ENCODE data around the gene CROCC. TPM values are rescaled to one million over a fixed set of nuclear protein-coding genes. Genes with fewer than 3 reads are reported as not detected.

Gene CROCC
- total RNA-seq, 2 experiments from 2014 or later, result 36.3 to 54.1 TPM

DNA sequence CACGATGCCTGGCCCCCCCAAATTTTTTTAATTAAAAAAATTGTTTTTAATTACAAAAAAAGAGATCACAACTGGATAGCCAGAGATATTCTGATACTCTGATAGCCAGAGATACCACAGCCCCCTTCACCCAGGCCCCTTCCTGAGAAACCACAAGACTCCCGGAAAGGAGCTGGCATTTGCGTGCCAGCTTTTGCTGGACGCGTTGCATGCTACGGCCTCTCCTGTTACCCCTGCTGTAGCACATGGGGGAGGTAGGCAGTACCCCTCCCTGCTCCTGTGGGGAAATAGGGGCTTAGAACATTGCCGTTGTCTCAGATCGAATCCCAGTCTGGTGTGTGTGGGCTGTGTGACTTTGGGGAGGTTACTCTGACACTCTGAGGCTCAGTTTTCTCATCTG, 36.0 kb downstream of the CROCC start:
- TSS peak; percentile 41 for BruUV-seq (replicated peaks)

DNA sequence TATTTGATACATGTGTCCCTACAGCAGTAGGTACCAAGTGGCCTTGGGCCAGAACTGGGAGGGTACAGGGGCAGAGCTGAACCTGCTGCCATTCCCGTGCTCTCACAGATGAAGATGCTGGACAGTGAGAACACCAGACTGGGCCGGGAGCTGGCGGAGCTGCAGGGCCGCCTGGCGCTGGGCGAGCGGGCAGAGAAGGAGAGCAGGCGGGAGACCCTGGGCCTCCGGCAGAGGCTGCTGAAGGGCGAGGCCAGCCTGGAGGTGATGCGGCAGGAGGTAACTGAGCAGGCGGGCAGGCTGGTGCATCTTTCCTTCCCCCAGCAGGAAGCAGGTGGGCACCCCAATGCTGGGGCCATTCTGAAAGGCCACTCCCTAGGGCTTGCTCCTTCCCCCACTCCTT, 36.7 kb downstream of the CROCC start:
- no peak for TF ChIP-seq EZH2phosphoT487 (IDR thresholded peaks at IDR 0.05; ENCODE audit: borderline replicate concordance, low read depth, low read length)
- TF ChIP-seq, protein P1, sequence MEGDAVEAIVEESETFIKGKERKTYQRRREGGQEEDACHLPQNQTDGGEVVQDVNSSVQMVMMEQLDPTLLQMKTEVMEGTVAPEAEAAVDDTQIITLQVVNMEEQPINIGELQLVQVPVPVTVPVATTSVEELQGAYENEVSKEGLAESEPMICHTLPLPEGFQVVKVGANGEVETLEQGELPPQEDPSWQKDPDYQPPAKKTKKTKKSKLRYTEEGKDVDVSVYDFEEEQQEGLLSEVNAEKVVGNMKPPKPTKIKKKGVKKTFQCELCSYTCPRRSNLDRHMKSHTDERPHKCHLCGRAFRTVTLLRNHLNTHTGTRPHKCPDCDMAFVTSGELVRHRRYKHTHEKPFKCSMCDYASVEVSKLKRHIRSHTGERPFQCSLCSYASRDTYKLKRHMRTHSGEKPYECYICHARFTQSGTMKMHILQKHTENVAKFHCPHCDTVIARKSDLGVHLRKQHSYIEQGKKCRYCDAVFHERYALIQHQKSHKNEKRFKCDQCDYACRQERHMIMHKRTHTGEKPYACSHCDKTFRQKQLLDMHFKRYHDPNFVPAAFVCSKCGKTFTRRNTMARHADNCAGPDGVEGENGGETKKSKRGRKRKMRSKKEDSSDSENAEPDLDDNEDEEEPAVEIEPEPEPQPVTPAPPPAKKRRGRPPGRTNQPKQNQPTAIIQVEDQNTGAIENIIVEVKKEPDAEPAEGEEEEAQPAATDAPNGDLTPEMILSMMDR (conservative IDR thresholded peaks at IDR 0.05; ENCODE audit: low read length), result no peak
- CTCF ChIA-PET (ENCODE audit: unreplicated experiment), result no interaction called here
- BruUV-seq (replicated peaks), result no TSS peak
- Histone ChIP-seq H3K27ac (ENCODE audit: low read depth, low read length, poor library complexity, severe bottlenecking) (no peak overlapping the region), H3K36me3 (ENCODE audit: insufficient read depth, low read length) (peaks cover 24% of the 10 kb centered on the region), H3K9me2 (ENCODE audit: insufficient read depth, low read length) (no peaks in the 10 kb centered on the region), H3K4me1 (ENCODE audit: insufficient read depth, low read length, poor library complexity, severe bottlenecking) (peaks cover 4% of the 10 kb centered on the region), H3K4me2 (ENCODE audit: low read length) (no peak overlapping the region), H4K20me1 (ENCODE audit: insufficient read depth, low read length) (no peaks in the 10 kb centered on the region), H2AFZ (ENCODE audit: low read length) (no peak overlapping the region), H3K9me3 (ENCODE audit: low read length) (no peaks in the 10 kb centered on the region), H3K79me2 (ENCODE audit: insufficient read depth, low read depth, low read length) (no peaks in the 10 kb centered on the region), H3K4me3 (ENCODE audit: low read depth, low read length, poor library complexity, severe bottlenecking) (no peak overlapping the region)
- no peak for DNase-seq (ENCODE audit: low spot score)
- POLR2A ChIA-PET, result no interaction called here
- intact Hi-C loops (cut with micrococcal nuclease; ENCODE audit: unreplicated experiment), result no loop called here

More for the DNA sequence above, 36.0 kb downstream of the CROCC start:
- POLR2A ChIA-PET, result no interaction called here
- Histone ChIP-seq H2AFZ (ENCODE audit: low read length) (no peak overlapping the region), H3K36me3 (ENCODE audit: insufficient read depth, low read length) (peaks cover 24% of the 10 kb centered on the region), H3K4me3 (ENCODE audit: low read depth, low read length, poor library complexity, severe bottlenecking) (no peak overlapping the region), H3K79me2 (ENCODE audit: insufficient read depth, low read depth, low read length) (no peaks in the 10 kb centered on the region), H4K20me1 (ENCODE audit: insufficient read depth, low read length) (no peaks in the 10 kb centered on the region), H3K27ac (ENCODE audit: low read depth, low read length, poor library complexity, severe bottlenecking) (no peak overlapping the region), H3K9me2 (ENCODE audit: insufficient read depth, low read length) (no peaks in the 10 kb centered on the region), H3K4me1 (ENCODE audit: insufficient read depth, low read length, poor library complexity, severe bottlenecking) (peaks cover 4% of the 10 kb centered on the region), H3K9me3 (ENCODE audit: low read length) (no peaks in the 10 kb centered on the region), H3K4me2 (ENCODE audit: low read length) (no peak overlapping the region)
- CTCF ChIA-PET (ENCODE audit: unreplicated experiment), result no interaction called here
- TF ChIP-seq, protein P1 (conservative IDR thresholded peaks at IDR 0.05; ENCODE audit: low read length), result no peak
- no peak for TF ChIP-seq EZH2phosphoT487 (IDR thresholded peaks at IDR 0.05; ENCODE audit: borderline replicate concordance, low read depth, low read length)
- DNase-seq (ENCODE audit: low spot score), result no peak
- intact Hi-C loops (cut with micrococcal nuclease; ENCODE audit: unreplicated experiment), result no loop called here

DNA sequence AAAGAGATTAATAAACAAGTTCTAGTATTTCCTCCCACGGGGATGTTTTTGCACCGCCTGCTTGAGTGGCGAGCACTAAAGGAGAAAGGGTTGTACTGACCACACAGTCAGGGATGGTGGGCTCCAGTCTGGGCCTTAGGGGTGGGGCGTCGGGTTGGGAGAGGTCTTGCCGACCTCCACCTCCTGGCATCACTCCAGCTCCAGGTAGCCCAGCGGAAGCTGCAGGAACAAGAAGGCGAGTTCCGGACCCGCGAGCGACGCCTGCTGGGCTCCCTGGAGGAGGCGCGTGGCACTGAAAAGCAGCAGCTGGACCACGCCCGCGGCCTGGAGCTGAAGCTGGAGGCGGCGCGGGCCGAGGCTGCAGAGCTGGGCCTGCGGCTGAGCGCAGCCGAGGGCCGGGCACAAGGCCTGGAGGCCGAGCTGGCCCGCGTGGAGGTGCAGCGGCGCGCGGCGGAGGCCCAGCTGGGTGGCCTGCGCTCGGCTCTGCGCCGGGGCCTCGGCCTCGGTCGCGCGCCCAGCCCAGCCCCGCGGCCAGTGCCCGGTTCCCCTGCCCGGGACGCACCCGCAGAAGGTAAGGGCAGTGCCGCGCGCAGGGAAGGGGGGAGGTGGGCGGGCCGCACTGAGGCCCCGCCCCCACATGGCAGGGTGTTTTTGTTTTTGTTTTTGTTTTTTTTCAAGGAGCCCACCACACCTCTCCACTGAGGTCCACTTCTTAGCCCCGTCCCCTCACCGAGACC, 39.0 kb downstream of the CROCC start:
- H3K27ac ChIP-seq (ENCODE audit: low read depth, low read length, poor library complexity, severe bottlenecking), result no peak overlapping the region
- no peaks in the 10 kb centered on the region for H3K9me2 ChIP-seq (ENCODE audit: insufficient read depth, low read length)
- no peaks in the 10 kb centered on the region for H4K20me1 ChIP-seq (ENCODE audit: insufficient read depth, low read length)
- intact Hi-C loops (cut with micrococcal nuclease; ENCODE audit: unreplicated experiment), result loop anchor here (2.0 to 5.0 kb wide), 2 partner anchors 40 to 72 kb away; partner anchors contain the start of gene CROCC
- H3K9me3 ChIP-seq (ENCODE audit: low read length), result no peaks in the 10 kb centered on the region
- no peaks in the 10 kb centered on the region for H3K79me2 ChIP-seq (ENCODE audit: insufficient read depth, low read depth, low read length)
- peak overlapping the region; percentile 26 for H3K4me3 ChIP-seq (ENCODE audit: low read depth, low read length, poor library complexity, severe bottlenecking)
- peak overlapping the region; percentile 31; the same call in 1 of the 2 replicates for H2AFZ ChIP-seq (ENCODE audit: low read length)
- ChIA-PET POLR2A (interaction anchor here (1.8 kb wide), 1 partner anchor 85 kb away, joined by 4 read pairs; no protein-coding TSS in a partner anchor), CTCF (ENCODE audit: unreplicated experiment) (interaction anchor here (0.8 to 1.6 kb wide), 2 partner anchors 15 to 39 kb away, joined by 3 to 5 read pairs; partner anchors contain the start of gene CROCC)
- H3K4me1 ChIP-seq (ENCODE audit: insufficient read depth, low read length, poor library complexity, severe bottlenecking), result peaks cover 4% of the 10 kb centered on the region
- H3K36me3 ChIP-seq (ENCODE audit: insufficient read depth, low read length), result peaks cover 17% of the 10 kb centered on the region
- BruUV-seq (replicated peaks), result no TSS peak
- TF ChIP-seq EZH2phosphoT487 (IDR thresholded peaks at IDR 0.05; ENCODE audit: borderline replicate concordance, low read depth, low read length), result no peak
- TF ChIP-seq, protein P1 (conservative IDR thresholded peaks at IDR 0.05; ENCODE audit: low read length), result peak; percentile 74
- H3K4me2 ChIP-seq (ENCODE audit: low read length), result peak overlapping the region; percentile 48
- peak; percentile 73 for DNase-seq (ENCODE audit: low spot score)
